Chondrocyte (in vitro differentiated cells): ENCODE results near the gene FGD1. TPM values are rescaled to one million over a fixed set of nuclear protein-coding genes. Genes with fewer than 3 reads are reported as not detected.
"Not testable (repeated sequence)": the region's sequence is repeated elsewhere in the genome, so short reads cannot be mapped to it uniquely, and the experiment has no call there.

Experiments
- DNase-seq: peaks from one replicate; pipeline ENCODE4 v3.0.0; 2021; ENCODE audit warnings: mixed read lengths, low spot score
- H3K27ac Mint-ChIP-seq: one replicate; pipeline ENCODE4 v1.8.0; 2021; ENCODE audit warnings: mild to moderate bottlenecking, moderate library complexity, mixed read lengths; ENCODE audit not compliant: unreplicated experiment
- H3K27me3 Mint-ChIP-seq: 2 replicates; pipeline ENCODE4 v1.8.0; 2021; ENCODE audit warnings: low read depth, mixed read lengths
- H3K36me3 Mint-ChIP-seq: 2 replicates; pipeline ENCODE4 v1.8.0; 2021; ENCODE audit warnings: low read depth, mixed read lengths
- H3K4me1 Mint-ChIP-seq: 2 replicates; pipeline ENCODE4 v1.8.0; 2021; ENCODE audit warnings: low read depth, mild to moderate bottlenecking, mixed read lengths
- H3K4me3 Mint-ChIP-seq: one replicate; pipeline ENCODE4 v1.8.0; 2021; ENCODE audit warnings: mild to moderate bottlenecking, moderate library complexity, mixed read lengths; ENCODE audit not compliant: unreplicated experiment
- H3K9me3 Mint-ChIP-seq: 2 replicates; pipeline ENCODE4 v1.8.0; 2021; ENCODE audit warnings: low read depth, mixed read lengths
- CTCF ChIP-seq: fragments of 200-600 bp; sonication (generic); IDR thresholded peaks from 2 replicates; pipeline ENCODE4 v1.5.0; 2021; ENCODE audit warnings: antibody characterized with exemption, mild to moderate bottlenecking, moderate library complexity
- total RNA-seq: library from RNA; stranded (reverse); gene quantifications from 3 replicates; pipeline ENCODE4 v1.2.1, GENCODE V29; 2021

FGD1 gene
- total RNA-seq, 1 donor from 2014 or later = 21.0 TPM

DNA sequence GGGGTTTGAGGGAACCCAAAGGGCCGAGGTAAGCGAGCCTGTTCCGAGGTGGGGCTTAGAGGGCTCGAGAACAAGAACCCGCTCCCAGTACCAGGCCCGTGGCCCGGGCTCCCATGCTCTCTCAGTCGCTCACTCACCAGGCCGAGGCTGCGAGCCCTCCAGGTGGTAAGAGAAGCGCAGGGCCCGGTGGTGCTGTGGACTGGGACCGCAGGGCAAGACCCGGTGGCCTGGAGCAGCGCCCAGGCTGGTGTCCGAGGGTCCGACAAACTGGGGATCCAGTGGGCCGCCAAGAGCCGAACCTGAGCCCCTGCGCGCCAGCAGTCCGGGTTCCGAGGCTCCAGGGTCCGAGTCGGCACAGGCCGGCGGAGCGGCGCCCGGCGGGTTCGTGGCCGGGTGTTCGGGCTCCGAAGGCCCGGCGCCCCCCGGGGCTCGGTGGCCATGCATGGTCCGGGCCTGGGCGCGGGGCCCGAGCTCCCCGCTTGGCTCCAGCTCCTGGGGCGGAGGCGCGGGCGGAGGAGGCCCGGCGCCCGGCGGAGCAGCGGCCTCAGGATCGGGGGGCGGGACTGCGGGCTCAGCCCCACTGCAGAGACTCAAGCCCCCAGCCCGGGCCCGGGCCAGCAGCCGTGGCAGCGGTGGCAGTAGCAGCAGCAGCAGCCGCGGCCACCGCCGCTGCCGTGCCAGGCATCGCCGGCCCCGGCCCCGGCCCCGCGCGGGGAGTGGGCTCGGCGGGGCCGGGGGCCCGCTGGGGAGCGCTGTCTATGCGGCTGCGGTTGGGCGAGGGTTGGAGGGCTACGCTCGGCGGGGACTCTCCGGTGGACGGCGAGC lies 833 bp downstream of the FGD1 start:
- Mint-ChIP-seq H3K9me3 (peaks cover 9% of the 10 kb centered on the region), H3K36me3 (no peaks in the 10 kb centered on the region), H3K27ac (peak overlapping the region; percentile 87), H3K27me3 (no peaks in the 10 kb centered on the region), H3K4me3 (peak overlapping the region; percentile 84), H3K4me1 (peaks cover 41% of the 10 kb centered on the region)
- TF ChIP-seq CTCF = no peak
- peak; percentile 90 for DNase-seq

GRCh38 chrX:54494166-54494988 lies 1.7 kb downstream of the FGD1 start:
- Mint-ChIP-seq H3K27me3 (no peaks in the 10 kb centered on the region), H3K4me1 (peaks cover 41% of the 10 kb centered on the region), H3K4me3 (peak overlapping the region; percentile 84), H3K27ac (peak overlapping the region; percentile 87), H3K9me3 (peaks cover 10% of the 10 kb centered on the region), H3K36me3 (no peaks in the 10 kb centered on the region)
- DNase-seq = no peak
- TF ChIP-seq CTCF = no peak

- Mint-ChIP-seq H3K27me3 (no peaks in the 10 kb centered on the region), H3K4me3 (peak overlapping the region; percentile 12), H3K36me3 (no peaks in the 10 kb centered on the region), H3K4me1 (peaks cover 41% of the 10 kb centered on the region), H3K27ac (peak overlapping the region; percentile 68), H3K9me3 (peaks cover 9% of the 10 kb centered on the region)
- no peak for DNase-seq
- no peak for TF ChIP-seq CTCF
Observed at GRCh38 chrX:54492340-54492739, 3.7 kb downstream of the FGD1 start.

- H3K36me3 Mint-ChIP-seq, H3K27me3 Mint-ChIP-seq, H3K9me3 Mint-ChIP-seq, H3K27ac Mint-ChIP-seq, DNase-seq, H3K4me3 Mint-ChIP-seq: not testable (repeated sequence)
- peaks cover 38% of the 10 kb centered on the region for H3K4me1 Mint-ChIP-seq
Observed at GRCh38 chrX:54489819-54490218, 6.2 kb downstream of the FGD1 start.

DNA sequence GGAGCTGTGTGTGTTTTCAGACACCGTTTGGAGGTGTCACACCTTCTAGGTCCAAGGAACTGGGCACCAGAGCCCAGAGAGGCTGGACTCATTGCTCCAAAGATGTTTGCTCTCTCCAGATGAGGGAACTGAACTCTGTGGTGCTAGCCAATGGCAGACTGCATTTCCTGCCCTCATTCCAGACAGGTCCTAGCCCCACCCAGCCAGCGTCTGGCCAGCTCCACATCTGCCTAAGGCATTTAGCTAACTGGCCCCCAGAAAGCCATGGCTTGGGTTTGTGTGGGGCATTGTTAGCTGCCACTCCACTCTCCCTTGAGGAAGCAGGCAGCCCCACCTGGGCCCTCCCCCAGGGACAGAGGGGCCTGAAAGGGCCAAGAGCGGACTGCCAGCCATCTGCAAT lies 11.4 kb downstream of the FGD1 start:
- Mint-ChIP-seq H3K27me3 (no peaks in the 10 kb centered on the region), H3K9me3 (peaks cover 6% of the 10 kb centered on the region), H3K4me3 (no peak overlapping the region), H3K27ac (peak overlapping the region; percentile 32), H3K4me1 (peaks cover 38% of the 10 kb centered on the region), H3K36me3 (no peaks in the 10 kb centered on the region)
- no peak for DNase-seq
- no peak for TF ChIP-seq CTCF
